NCI-H774 (cell line): ENCODE data around the gene MARK3.

Source experiments
- DNase-seq: peaks from one replicate; lab custom pipeline; 2025; lab: John Stamatoyannopoulos, UW

The MARK3 gene

DNA sequence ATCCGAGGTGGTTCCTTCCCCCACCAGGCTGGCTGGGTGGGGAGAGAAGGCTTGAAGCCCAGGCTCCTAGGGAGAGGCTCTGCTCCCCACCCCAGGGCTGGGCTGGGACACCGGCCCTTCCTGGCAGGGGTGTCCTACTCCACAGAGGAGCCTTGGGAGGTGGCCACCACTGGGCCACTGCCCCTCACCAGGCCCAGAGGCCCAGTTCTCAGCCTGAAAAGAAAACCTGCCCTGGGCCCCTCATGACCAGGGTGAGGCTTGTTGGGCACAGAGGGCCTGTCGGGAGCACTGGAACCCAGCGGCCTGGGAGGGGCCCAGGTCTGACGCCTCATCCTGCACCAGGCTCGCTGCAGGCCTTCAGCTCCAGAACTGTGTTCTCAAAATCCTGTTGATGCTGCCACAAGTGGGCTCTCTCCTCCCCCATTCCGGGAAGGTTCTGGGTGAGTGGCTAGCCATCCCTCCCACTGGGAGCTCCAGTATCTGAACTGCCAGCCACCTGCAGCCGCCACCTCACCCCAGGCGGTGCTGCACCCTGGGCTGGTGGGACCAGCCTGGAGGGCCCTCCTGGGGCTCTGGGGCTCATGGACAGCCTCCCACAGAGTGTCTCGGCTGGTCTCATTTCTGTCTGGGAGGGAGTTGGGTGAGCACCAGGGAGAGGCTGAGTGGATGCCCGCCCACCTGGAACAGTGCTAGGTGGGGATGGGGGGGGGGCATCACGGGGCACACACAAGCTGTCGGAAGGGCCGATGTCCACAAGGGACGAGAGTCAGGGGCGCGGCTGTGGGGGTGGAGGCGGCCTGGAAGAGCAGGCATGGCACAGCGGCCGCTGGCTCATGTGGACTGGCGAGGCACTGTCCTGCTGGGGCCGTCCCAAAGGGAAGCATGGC, 165.5 kb downstream of the MARK3 start:
- DNase-seq = no peak

GRCh38 chr14:103551338-103551762, 166.1 kb downstream of the MARK3 start:
- no peak for DNase-seq

DNA sequence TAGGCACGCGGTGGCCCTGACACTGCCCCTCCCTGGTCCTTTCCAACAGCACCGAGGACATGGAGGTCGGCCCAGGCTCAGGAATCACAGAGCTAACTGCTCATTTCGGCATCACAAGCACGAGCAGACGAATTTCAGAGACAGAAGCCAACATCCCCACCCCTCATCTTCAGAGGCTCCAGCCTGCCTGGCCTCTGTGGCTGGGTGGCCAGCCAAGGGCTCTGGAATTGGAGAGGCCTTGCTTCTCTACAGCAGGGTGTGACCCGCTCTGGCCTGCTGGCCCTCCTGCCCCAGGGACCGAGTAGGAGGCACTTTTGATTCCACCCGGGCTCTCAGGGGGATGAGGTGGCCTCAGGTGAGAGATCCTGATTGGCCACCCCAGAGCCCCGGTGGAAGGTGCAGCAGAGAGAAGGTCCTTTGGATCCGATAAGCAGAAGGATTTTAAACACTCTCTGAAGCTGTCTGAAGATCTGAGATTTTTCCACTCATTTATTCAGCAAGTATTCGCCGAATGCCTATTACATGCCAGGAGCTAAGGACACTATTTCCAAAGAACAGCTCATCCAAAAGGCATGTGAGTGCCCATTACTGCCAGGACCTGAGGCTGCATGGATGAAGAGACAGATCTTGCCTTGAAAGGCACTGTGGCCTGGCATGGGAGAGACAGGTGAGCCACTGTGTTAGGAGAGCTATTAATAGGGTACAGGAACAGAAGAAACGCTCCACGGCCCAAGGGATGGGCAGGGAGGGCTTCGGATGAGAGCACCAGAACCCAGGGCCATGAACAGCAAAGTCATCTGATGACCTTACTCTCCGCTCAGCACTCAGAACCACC, 167.0 kb downstream of the MARK3 start:
- no peak for DNase-seq

GRCh38 chr14:103552846-103553210, 167.6 kb downstream of the MARK3 start:
- DNase-seq = no peak
